Stimulated activated CD4-positive, alpha-beta T cell treated with anti-CD3 and anti-CD28 coated beads, TNF-alpha, amount 100 ng/mL, for 1 hour (primary cell): ENCODE measurements around the gene ANTXR1.

Source experiments
- DNase-seq, 3 donors: peaks; one replicate each; pipeline ENCODE4 v3.0.0-alpha.2; 2020; ENCODE audit warnings: low read depth in 3 of 3, low spot score in 1 of 3

The ANTXR1 gene

DNA sequence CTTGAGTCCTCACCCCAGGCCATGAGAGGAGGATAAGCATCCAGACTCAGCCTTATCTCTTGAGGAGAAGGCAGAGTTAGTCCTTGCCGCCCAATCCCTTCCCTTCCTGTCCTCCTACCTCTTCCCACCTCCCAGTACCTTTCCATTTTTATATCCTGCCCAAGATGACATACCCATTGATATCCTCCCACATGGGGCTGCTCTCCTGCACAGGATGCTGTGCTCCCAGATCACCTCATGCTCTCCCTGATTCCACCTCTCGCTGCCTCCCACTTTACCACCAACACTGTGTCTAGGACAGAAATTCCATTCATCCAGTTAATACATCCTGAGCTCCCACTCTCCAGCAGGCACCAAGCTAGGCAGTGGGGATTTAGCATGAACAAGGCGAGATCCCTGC, 191.7 kb downstream of the ANTXR1 start:
- no peak for DNase-seq

DNA sequence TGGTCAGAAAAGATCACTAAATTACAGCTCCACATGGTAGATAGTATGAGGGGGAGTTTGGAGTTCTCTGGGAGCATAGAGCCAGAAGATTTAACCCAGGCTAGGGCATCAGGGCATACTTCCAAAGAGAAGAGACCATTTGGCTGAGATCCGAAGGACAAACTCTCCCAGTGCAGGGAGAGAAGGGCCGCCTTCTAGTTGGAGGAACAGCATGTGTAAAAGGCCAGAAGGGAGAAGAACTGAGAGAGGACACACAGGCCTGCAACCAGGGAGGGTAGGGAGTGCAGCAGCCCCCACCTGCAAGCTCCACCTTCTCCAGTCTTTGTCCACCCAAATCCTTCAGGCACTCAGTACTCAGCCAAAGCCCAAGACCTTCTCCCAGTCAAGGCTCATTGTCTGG, 192.1 kb downstream of the ANTXR1 start:
- no peak for DNase-seq

DNA sequence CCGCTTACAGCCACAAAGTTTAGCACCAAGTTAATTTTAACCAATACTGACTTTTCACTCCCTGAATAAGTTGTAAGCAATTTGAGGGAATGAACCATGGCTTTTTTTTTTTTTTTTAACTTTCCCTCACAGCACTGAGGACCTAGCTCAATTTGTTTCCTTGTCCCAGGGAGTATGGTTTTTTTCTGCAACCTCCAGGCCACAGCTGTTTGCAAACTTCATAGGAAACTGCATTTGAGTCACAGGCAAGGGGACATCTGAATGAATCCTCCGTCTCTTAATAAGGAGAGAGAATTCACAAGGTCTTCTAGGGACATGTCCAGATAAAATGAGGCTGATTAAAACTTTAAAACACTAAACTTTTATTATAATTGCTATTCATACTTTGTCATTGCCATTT, 192.5 kb downstream of the ANTXR1 start:
- no peak for DNase-seq

DNA sequence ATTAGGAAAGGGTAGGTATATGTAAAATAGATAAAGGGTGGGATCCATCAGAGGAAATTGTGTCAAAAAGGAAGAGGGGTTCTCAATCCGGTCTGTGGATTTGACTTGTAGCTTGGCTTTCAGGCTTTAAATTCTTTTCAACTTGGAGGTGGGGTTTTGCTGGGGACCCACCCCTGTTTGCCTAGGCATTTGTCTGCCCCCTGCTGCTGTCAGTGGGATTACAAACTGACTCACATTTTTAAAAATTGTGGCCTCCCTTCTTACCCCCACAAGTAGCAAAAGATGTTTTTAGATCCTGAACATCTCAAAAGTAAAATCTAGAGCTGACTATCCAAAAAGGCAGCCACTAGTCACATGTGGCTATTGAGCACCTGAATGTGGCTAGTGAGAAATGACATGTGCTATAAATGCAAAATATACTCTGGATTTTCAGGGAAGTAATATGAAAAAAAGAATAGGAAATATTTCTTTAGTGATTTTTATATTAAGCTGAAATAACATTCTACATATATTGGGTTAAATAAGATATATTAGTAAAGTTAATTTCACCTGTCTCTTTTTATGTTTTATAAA, 195.1 kb downstream of the ANTXR1 start:
- DNase-seq, result no peak

DNA sequence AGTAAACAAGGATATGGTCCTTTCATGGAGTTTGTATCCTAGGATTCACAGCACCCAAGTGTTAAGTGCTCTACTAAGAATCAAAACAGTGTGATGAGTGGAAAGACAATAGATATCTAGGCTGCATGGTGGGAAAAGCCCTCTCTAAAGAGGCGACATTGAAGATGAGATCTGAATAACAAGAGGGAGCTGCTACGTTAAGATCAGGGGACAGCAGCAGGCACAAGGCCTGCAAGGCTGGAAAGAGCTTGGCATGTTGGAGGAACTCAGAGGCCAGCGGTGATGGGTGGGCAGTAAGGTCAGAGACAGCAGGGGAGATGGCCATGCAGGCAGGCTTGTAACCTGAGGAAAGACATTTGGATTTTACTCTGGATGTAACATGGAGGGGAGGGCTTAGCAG, 196.5 kb downstream of the ANTXR1 start:
- DNase-seq, result no peak

DNA sequence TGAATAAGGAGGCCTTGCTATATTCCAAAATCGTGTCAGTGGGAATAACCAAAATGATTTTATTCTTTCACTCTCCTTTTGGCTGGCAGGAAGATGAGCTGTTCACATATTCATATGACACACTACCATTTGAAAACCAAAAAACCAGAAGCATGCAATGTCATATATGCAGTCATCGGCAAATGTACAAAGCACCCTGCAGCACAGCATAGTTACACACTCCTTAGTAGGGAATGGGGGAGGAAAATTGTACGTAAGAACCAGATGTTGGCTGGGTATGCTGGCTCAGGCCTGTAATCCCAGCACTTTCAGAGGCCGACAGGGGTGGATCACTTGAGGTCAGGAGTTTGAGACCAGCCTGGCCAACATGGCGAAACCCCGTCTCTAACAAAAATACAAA, 197.4 kb downstream of the ANTXR1 start:
- DNase-seq, result no peak

DNA sequence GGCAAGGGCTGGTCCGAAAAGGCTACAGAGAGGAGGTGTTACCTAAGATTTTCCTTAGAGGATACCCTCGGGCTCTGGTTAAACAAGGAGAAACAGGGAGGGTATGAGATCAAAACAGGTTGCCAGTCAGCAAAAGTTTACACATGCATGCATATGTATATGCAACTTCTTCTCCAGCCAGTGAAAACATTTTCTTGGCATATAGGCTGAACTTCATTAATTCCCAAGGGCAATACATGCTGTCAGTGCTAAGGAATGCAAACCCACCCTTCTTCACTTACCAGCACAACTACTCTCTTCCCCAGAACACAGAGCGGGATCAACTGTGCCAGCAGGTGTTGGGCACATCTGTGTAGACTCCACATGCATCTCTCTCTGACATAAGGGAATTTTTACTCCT, 198.1 kb downstream of the ANTXR1 start:
- DNase-seq, result no peak

DNA sequence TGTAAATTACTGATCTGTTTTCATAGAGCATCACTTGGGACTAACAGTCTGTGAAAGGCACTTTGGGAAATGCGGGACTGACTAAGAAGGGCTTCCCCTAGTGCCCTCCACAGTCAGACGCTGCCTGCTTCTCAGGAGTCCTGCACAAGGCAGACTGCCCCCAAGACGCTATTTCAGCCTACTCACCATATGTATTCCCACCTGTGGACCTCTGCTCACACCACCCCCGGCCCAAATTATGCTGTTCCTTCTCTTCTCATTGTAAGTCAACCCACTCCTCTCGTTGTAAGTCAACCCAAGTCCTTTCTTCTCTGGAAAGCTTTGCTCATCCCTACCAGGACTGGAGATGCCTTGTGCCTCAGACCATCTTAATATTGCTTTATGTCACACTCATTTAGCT, 198.7 kb downstream of the ANTXR1 start:
- no peak for DNase-seq

DNA sequence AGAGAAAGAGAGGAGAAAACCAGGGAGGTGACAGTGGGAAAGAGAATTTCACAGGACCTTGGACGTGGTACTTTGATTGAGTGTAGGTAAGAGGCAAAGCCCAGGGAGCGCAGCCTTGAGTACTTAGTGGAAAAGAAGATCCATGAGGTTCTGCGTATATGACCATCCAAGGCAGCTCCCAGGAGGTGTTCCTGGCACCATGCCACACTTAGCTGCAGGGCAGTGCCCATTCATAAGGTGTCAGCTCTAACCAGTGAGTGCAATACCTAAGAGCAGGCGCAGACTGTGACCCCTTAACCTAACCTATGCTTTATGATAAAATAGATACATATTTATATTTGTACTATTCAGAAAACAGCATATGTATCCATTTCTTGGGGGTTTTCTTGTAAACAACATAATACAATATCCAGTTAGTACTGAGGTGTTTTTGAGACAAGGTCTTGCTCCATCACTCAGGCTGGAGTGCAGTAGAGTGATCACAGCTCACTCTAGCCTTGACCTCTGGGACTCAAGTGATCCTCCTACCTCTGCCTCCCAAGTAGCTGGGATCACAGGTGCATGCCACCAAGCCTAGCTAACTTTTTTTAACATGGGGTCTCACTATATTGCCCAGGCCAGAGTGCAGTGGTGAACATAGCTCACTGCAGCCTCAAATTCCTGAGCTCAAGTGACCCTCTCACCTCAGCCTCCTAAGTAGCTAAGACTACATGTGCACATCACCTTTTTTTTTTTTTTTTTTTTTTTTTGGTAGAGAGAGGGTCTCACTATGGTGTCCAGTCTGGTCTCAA, 199.5 kb downstream of the ANTXR1 start:
- no peak for DNase-seq

DNA sequence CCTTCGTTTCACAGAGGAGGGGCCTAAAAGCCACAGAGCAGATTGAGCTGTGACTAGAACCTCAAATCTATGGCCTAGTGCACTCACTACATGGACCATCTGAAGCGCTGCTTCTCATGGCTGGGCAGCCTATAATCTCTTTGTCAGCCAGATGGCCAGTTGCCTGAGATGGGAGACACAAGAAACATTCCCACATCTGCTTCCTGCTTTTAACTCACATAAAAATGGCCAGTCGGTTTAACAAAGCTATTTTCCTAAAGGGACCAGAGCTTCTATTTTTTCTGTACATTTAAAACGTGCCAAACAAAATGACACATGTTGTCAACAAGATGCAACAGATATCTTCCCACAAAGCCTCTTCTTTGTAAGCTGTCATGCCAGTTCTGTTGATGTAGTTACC, 200.2 kb downstream of the ANTXR1 start:
- no peak for DNase-seq

DNA sequence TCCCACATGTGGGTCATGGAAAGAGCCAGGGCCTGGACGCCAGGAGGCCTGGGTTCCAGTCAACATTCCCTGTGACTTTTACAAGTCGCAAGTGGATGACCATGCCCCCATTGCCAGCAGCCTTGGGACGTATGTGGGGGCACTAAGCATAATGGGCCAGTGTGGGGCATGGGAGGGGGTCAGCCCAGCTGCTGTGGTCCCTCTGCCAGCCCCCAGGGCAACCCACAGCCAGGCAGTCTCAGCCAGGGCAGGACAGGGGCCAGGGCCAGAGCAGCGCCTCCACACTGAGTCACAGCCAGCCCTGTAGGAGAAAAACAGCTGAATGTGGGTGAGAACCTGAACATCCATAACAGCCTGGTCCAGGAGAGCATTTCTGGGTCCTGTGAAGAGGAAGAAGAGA, 200.8 kb downstream of the ANTXR1 start:
- DNase-seq, result no peak

DNA sequence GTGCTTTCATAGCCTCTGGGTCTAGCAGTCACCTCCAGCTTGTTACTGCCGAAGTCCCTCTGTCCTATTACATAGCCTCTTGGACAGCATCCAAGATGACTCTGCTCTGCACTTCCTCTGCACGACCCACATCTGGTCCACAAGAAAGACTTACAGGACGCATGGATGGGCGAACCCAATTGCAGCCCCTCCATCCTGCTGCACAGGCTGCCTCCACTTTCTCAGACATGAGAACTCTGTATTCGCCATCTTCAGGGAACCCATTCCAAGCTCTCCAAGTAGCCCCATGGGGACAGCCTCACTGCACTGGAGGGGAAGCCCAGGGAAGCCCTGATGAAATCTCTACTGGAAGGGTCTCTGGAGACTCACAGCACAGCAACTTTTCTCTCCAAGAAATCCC, 201.9 kb downstream of the ANTXR1 start:
- no peak for DNase-seq

DNA sequence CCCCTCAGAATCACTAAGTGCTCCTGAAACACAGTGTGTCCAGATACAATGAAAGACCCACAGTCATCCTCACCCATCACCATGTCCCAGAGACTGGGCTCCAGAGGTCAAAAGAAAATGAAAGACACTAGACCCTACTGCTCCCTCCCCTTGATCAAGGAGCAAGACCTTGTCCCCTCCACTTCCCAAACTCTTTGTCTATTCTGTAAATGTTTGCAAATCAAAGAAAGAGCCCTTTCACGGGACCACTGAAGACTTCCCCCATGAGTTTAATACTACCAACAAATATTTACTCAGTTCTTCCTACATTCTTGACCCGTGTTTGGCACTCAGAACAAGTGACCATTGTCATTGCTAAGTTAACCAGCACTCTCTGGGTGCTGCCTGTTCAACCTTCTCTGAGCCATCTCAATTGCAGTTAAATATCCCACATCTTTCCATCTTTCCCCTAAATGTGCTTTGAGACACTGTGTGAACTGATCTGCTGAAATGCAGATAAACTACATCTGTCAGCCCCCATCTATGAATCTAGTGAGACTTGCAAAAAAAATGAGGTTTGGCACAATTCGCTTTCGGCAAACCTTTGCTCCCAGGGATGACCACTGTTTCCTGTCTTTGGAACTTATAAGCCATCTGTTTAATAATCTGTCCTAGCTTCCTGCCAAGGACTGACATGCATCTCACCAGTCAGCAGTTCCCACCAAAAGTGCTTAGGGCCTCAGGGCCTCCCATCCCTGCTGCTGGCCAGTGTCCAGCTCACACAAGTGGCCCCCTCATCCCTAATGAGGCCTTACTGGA, 203.8 kb downstream of the ANTXR1 start:
- no peak for DNase-seq

DNA sequence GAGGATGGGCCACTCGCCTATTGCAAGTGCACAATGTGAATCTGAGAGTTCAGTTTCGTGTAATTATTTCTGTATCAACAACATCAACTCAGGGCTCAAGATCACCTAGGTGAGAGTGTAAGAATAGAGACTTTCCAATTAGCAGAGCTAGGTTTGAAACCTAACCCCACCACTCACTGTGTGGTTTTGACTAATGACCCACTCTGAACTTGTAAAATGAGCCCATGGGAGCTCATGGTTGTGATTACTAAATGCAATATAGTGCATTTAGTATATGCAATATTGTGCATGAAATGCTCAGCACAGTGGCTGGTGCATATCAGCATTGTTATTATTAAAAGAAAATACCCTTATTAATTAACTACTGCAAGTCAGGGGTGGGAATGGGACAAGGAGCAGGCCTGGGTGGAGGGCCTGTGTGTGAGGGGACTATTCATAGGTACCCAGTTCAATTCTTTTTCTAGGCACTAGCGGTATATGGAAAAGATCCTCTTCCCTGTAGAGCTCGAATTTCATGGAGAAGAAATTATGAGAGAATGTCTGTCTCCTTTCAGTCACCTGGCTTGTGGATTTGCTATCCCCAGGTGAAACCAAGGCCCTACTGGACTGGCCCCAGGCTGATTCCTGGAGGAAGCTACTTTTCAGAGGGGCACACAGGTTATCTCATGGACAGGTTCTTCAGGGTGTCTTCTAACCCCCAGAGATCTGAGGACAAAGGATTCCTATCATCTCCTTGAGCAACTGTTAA, 204.5 kb downstream of the ANTXR1 start:
- DNase-seq, result no peak

DNA sequence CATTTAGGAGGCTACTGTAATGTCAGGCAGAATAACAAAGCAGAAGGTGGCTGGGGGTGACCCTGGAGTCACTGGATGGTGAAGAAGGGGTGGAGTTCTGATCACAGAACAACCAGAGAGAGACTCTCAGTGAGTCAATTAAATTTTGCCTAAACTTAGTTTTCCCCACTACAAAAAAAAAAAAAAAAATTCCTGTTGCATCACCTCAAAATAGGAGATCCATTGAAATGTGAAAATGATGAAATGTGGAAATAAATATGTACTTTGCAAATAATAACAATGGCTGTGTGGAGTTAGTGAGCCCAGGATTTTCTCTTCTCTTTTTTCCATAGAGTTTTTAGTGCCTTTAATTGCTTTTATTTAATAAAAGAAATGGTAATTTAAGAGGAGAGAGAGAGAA, 208.5 kb downstream of the ANTXR1 start:
- DNase-seq, result no peak

DNA sequence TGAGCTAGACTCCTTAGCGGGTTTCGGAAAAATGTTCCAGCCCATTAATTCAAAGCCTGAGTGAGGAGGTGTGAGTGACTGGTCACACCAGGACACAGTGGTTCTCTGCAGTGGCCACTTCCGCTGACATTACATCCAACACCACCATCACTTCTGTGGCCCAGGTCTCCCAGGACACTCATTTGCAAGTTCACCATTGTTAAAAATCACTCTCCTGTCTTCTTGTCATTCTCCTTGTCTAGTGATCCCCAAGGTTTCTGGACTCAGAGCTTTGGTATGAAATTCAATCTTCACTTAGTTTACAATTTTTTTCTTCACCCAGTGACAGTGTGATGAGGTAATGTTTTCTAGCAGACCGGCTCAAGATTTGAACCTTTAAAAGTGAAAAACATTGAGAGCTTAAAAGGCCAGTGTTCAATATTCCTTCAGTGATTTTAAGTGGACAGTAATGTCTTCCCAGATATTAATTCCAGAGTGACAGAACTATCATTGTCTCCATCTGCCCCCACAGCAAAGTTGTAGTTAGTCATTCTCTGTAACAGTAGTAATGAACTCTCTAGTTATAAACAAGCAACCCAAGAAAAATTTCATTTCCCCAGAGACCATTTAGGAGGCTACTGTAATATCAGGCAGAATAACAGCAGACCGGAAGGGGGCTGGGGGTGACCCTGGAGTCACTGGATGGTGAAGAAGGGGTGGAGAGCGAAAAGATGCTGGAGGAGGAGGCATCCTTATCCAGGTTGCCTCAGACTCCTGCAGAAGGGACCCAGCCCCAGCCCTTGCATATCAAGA, 209.2 kb downstream of the ANTXR1 start:
- no peak for DNase-seq

DNA sequence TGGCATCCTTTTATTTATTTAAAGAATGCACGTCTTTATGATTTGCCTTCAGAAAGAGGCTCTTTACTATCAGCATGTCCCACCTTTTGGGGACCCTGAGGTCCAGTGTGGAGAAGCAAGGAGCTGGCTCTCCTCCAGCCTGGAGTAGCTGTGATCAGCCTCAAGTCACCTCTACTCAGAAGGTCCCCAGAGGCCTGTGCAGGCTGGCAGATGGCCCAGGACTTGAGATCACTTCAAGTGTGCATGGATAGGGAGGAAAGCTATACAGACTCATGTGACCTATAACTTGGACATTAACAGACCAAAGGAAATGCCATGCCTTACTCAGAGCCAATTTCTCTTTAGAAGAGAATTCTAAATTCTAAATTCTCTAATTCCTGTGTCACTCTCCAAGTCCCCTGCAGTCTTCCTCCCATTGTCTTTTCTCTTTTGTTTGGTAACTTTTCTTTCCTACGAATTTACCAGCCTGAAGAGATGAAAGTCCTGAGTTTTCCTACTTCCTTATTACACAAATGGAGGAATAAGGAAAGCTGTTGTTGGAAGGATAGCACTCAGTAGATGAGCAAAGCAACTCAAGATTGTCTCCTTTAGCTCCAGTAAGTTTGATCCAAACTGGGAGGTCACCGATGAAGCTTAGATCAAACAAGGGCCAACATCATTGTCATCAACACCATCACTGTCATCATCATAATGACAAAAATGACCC, 210.1 kb downstream of the ANTXR1 start:
- DNase-seq, result no peak

DNA sequence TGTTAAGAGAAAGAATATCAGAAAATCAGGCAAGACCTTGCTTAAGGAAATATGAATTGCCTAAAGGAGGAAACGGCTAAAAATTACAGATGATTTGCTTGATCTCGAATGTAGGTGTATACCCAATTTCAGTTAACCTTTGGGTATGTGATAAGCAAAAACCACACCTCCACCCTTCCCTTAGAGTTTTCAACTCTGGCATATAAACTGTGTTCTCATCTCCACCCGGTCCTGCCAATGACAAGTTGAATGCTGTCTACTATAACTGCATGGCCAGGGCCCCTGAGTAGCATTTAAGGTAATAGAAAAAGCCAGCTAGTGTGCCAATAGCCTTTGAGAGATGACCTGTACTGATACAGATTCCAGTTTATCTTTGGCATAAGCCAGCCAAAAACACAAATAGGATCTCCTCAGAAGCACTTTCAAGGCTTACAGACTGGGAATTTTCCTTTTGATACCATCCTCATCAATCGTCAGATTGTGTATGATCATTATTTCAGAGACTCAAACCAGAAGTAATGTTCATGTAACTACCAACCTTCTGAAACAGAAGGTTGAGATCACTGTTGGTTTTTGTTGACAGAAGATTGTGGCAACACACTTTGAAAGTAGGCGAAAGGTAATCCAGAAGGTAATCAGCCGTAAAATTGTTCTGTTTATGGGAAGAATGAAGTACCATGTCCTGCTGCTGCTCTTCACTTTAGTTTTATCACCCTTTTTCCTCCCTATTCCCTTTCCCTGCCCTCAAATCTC, 211.0 kb downstream of the ANTXR1 start:
- no peak for DNase-seq

DNA sequence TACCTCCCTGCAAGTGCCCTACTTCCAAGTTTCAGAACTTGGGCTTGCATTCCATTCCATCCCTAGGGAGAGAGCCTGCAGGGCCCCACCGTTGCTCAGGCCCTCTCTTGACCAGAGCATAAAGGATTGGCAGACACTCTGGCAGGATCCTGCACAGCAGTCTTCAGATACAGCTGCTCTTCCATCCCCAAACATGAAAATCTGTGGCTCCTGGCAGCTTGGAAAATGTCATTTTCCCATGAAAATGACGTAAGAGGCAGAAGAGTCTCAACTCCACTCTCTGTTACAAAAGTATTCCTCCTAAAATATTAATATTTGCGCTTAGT, 211.5 kb downstream of the ANTXR1 start:
- DNase-seq, result no peak

DNA sequence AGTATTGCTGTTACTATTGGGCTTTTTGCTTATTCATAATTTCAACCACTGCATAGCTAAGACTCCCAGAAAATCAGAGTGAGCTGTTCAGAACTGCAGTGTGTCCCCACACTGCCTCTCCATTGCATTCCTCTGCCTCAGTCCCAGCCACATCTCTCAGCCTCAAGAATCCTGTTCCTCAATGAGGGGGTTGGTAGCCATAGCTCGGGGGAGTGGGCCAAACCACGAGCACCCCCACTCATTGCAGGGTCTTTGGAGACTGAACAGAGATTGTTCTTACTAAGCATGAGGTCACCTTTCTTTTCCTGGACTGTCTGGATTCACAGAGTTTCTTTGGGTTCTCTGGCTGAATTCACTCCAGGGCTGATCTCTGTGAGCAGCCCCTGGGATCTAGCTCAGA, 213.0 kb downstream of the ANTXR1 start:
- DNase-seq, result no peak
